ENCODE results near the gene CNPY3. TPM values are rescaled to one million over a fixed set of nuclear protein-coding genes. Genes with fewer than 3 reads are reported as not detected.

The CNPY3 gene
- total RNA-seq, 1 experiment from 2014 or later, result 56.1 TPM

GRCh38 chr6:42935322-42935721 is 6.0 kb downstream of the CNPY3 start:
- CTCF ChIA-PET, result no interaction called here
- H3K4me1 ChIP-seq, result 0 out of 2 replicates have a peak, but pooled peaks cover 3% of the 10 kb centered on the region
- no peaks in the 10 kb centered on the region for H3K9me3 Mint-ChIP-seq (ENCODE audit: unreplicated experiment)
- peaks cover 9% of the 10 kb centered on the region for H3K4me1 Mint-ChIP-seq (ENCODE audit: low read depth, unreplicated experiment)
- H3K27me3 Mint-ChIP-seq (ENCODE audit: insufficient read depth, unreplicated experiment), result no peaks in the 10 kb centered on the region
- POLR2A ChIA-PET, result no interaction called here
- no peaks in the 10 kb centered on the region for H3K9me3 ChIP-seq
- H3K4me3 Mint-ChIP-seq (ENCODE audit: unreplicated experiment), result no peak overlapping the region
- no peak for DNase-seq
- no peaks in the 10 kb centered on the region for H3K27me3 ChIP-seq (replicated peaks; ENCODE audit: control insufficient read depth, insufficient read depth, low read length)
- BruUV-seq (replicated peaks), result no TSS peak
- intact Hi-C loops (cut with micrococcal nuclease; ENCODE audit: unreplicated experiment), result no loop called here
- 0 out of 2 replicates have a peak, but pooled peaks cover 2% of the 10 kb centered on the region for H3K36me3 ChIP-seq (ENCODE audit: control insufficient read depth, insufficient read depth, low read length)
- H3K27ac Mint-ChIP-seq (ENCODE audit: unreplicated experiment), result no peak overlapping the region
- peaks cover 48% of the 10 kb centered on the region for H3K36me3 Mint-ChIP-seq (ENCODE audit: insufficient read depth, unreplicated experiment)
- no peak for TF ChIP-seq CTCF (IDR thresholded peaks at IDR 0.05; ENCODE audit: insufficient read depth in 1 of 2, low read depth in 1 of 2, low read length in 1 of 2, severe bottlenecking in 1 of 2, unreplicated experiment in 1 of 2)
- no peak overlapping the region for H3K4me3 ChIP-seq (ENCODE audit: low read depth, low read length)

GRCh38 chr6:42936398-42936797 is 7.1 kb downstream of the CNPY3 start:
- no peak for TF ChIP-seq CTCF (IDR thresholded peaks at IDR 0.05; ENCODE audit: insufficient read depth in 1 of 2, low read depth in 1 of 2, low read length in 1 of 2, severe bottlenecking in 1 of 2, unreplicated experiment in 1 of 2)
- Mint-ChIP-seq H3K4me1 (ENCODE audit: low read depth, unreplicated experiment) (peaks cover 7% of the 10 kb centered on the region), H3K9me3 (ENCODE audit: unreplicated experiment) (no peaks in the 10 kb centered on the region), H3K4me3 (ENCODE audit: unreplicated experiment) (no peak overlapping the region), H3K36me3 (ENCODE audit: insufficient read depth, unreplicated experiment) (peaks cover 48% of the 10 kb centered on the region), H3K27me3 (ENCODE audit: insufficient read depth, unreplicated experiment) (no peaks in the 10 kb centered on the region), H3K27ac (ENCODE audit: unreplicated experiment) (no peak overlapping the region)
- no peaks in the 10 kb centered on the region for H3K27me3 ChIP-seq (replicated peaks; ENCODE audit: control insufficient read depth, insufficient read depth, low read length)
- intact Hi-C loops (cut with micrococcal nuclease; ENCODE audit: unreplicated experiment), result no loop called here
- no TSS peak for BruUV-seq (replicated peaks)
- 0 out of 2 replicates have a peak, but pooled peaks cover 2% of the 10 kb centered on the region for H3K36me3 ChIP-seq (ENCODE audit: control insufficient read depth, insufficient read depth, low read length)
- CTCF ChIA-PET, result no interaction called here
- H3K4me3 ChIP-seq (ENCODE audit: low read depth, low read length), result no peak overlapping the region
- DNase-seq, result no peak
- H3K4me1 ChIP-seq, result no peaks in the 10 kb centered on the region
- POLR2A ChIA-PET, result interaction anchor here (0.6 kb wide), 1 partner anchor 28 kb away, joined by 3 read pairs; no protein-coding TSS in a partner anchor
- H3K9me3 ChIP-seq, result no peaks in the 10 kb centered on the region

GRCh38 chr6:42937548-42938427 is 8.5 kb downstream of the CNPY3 start:
- no peaks in the 10 kb centered on the region for H3K27me3 ChIP-seq (replicated peaks; ENCODE audit: control insufficient read depth, insufficient read depth, low read length)
- no peaks in the 10 kb centered on the region for H3K9me3 ChIP-seq
- peaks cover 6% of the 10 kb centered on the region for H3K4me1 Mint-ChIP-seq (ENCODE audit: low read depth, unreplicated experiment)
- 0 out of 2 replicates have a peak, but pooled peaks cover 2% of the 10 kb centered on the region for H3K36me3 ChIP-seq (ENCODE audit: control insufficient read depth, insufficient read depth, low read length)
- no peak overlapping the region for H3K4me3 ChIP-seq (ENCODE audit: low read depth, low read length)
- no peak overlapping the region for H3K4me3 Mint-ChIP-seq (ENCODE audit: unreplicated experiment)
- BruUV-seq (replicated peaks), result no TSS peak
- no peaks in the 10 kb centered on the region for H3K9me3 Mint-ChIP-seq (ENCODE audit: unreplicated experiment)
- intact Hi-C loops (cut with micrococcal nuclease; ENCODE audit: unreplicated experiment), result no loop called here
- DNase-seq, result no peak
- H3K4me1 ChIP-seq, result no peaks in the 10 kb centered on the region
- no peak overlapping the region for H3K27ac Mint-ChIP-seq (ENCODE audit: unreplicated experiment)
- POLR2A ChIA-PET, result interaction anchor here (0.7 to 1.0 kb wide), 3 partner anchors 9 to 46 kb away, joined by 3 to 4 read pairs (median 3); partner anchors contain the start of genes CNPY3 and PPP2R5D
- H3K36me3 Mint-ChIP-seq (ENCODE audit: insufficient read depth, unreplicated experiment), result peaks cover 37% of the 10 kb centered on the region
- no peak for TF ChIP-seq CTCF (IDR thresholded peaks at IDR 0.05; ENCODE audit: insufficient read depth in 1 of 2, low read depth in 1 of 2, low read length in 1 of 2, severe bottlenecking in 1 of 2, unreplicated experiment in 1 of 2)
- no peaks in the 10 kb centered on the region for H3K27me3 Mint-ChIP-seq (ENCODE audit: insufficient read depth, unreplicated experiment)
- CTCF ChIA-PET, result no interaction called here

All from Caco-2 (cell line).